Measurements from ENCODE around the gene TSSC4.

The TSSC4 gene

DNA sequence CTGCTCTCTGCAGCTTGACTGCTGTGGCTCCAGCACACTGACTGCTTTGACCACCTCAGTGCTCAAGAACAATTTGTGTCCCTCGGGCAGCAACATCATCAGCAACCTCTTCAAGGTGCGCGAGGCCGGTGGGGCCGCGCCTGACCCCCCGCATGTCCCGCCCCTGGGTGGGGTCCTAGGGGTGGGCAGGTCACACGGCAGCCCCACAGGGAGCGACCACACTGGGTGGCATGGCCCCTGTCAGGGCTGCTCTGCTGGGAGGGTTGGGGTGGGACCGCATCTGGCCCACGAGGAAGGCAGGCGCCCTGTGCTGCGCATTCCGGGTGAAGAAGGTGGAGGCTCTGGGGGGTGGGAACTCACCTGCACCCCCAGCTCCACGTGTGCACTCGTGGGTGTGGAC lies 4.7 kb upstream of the TSSC4 start:
- no peaks in the 10 kb centered on the region for H3K9me3 ChIP-seq (ENCODE audit: insufficient read depth, low read length)
- H3K4me3 ChIP-seq (ENCODE audit: low read length) = no peak overlapping the region
- H3K4me2 ChIP-seq (ENCODE audit: low read length) = no peak overlapping the region
- peaks cover 5% of the 10 kb centered on the region for H3K4me1 ChIP-seq (ENCODE audit: low read length)
- no peak overlapping the region for H2AFZ ChIP-seq (ENCODE audit: low read depth, low read length)
- TF ChIP-seq EZH2phosphoT487 (IDR thresholded peaks at IDR 0.05; ENCODE audit: low read depth) = no peak
- no peak overlapping the region for H3K9ac ChIP-seq (ENCODE audit: low read length)
- peaks cover 8% of the 10 kb centered on the region for H3K79me2 ChIP-seq (ENCODE audit: low read length)
- no peaks in the 10 kb centered on the region for H3K36me3 ChIP-seq (replicated peaks; ENCODE audit: low read depth, low read length)
- peaks cover 18% of the 10 kb centered on the region; the same call in 1 of the 2 replicates for H4K20me1 ChIP-seq (ENCODE audit: insufficient read depth, low read length)
- H3K27me3 ChIP-seq (ENCODE audit: low read depth, low read length) = no peaks in the 10 kb centered on the region
- no peak overlapping the region for H3K27ac ChIP-seq (ENCODE audit: low read length)

DNA sequence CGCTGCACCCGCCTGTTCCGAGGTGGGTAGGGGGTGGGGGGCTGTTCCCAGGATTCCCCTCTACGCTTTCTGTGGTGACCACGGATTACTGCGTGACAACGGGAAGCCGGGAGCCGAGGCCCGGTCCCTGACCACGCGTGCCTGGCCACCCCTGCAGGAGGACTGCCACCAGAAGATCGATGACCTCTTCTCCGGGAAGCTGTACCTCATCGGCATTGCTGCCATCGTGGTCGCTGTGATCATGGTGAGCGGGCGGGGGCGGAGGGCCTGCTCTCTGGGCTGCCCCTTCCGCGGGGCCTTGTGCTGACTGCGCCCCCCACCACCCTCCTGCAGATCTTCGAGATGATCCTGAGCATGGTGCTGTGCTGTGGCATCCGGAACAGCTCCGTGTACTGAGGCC lies 4.1 kb upstream of the TSSC4 start:
- TF ChIP-seq, protein P1, sequence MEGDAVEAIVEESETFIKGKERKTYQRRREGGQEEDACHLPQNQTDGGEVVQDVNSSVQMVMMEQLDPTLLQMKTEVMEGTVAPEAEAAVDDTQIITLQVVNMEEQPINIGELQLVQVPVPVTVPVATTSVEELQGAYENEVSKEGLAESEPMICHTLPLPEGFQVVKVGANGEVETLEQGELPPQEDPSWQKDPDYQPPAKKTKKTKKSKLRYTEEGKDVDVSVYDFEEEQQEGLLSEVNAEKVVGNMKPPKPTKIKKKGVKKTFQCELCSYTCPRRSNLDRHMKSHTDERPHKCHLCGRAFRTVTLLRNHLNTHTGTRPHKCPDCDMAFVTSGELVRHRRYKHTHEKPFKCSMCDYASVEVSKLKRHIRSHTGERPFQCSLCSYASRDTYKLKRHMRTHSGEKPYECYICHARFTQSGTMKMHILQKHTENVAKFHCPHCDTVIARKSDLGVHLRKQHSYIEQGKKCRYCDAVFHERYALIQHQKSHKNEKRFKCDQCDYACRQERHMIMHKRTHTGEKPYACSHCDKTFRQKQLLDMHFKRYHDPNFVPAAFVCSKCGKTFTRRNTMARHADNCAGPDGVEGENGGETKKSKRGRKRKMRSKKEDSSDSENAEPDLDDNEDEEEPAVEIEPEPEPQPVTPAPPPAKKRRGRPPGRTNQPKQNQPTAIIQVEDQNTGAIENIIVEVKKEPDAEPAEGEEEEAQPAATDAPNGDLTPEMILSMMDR (IDR thresholded peaks at IDR 0.05; ENCODE audit: low read depth, low read length) = no peak
- TF ChIP-seq EZH2phosphoT487 (IDR thresholded peaks at IDR 0.05; ENCODE audit: low read depth) = no peak
- Histone ChIP-seq H3K36me3 (replicated peaks; ENCODE audit: low read depth, low read length) (no peaks in the 10 kb centered on the region), H3K4me2 (ENCODE audit: low read length) (no peak overlapping the region)

DNA sequence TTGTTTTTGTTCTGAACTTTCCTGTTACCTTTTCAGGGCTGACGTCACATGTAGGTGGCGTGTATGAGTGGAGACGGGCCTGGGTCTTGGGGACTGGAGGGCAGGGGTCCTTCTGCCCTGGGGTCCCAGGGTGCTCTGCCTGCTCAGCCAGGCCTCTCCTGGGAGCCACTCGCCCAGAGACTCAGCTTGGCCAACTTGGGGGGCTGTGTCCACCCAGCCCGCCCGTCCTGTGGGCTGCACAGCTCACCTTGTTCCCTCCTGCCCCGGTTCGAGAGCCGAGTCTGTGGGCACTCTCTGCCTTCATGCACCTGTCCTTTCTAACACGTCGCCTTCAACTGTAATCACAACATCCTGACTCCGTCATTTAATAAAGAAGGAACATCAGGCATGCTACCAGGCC lies 3.5 kb upstream of the TSSC4 start:
- H3K36me3 ChIP-seq (replicated peaks; ENCODE audit: low read depth, low read length) = no peaks in the 10 kb centered on the region
- H3K9me3 ChIP-seq (ENCODE audit: insufficient read depth, low read length) = no peaks in the 10 kb centered on the region
- H2AFZ ChIP-seq (ENCODE audit: low read depth, low read length) = no peak overlapping the region
- H4K20me1 ChIP-seq (ENCODE audit: insufficient read depth, low read length) = peaks cover 13% of the 10 kb centered on the region; the same call in 1 of the 2 replicates
- H3K4me2 ChIP-seq (ENCODE audit: low read length) = no peak overlapping the region
- no peak overlapping the region for H3K9ac ChIP-seq (ENCODE audit: low read length)
- TF ChIP-seq, protein P1 (IDR thresholded peaks at IDR 0.05; ENCODE audit: low read depth, low read length) = no peak
- no peak for TF ChIP-seq EZH2phosphoT487 (IDR thresholded peaks at IDR 0.05; ENCODE audit: low read depth)
- no peak overlapping the region for H3K27ac ChIP-seq (ENCODE audit: low read length)
- no peaks in the 10 kb centered on the region for H3K27me3 ChIP-seq (ENCODE audit: low read depth, low read length)
- H3K79me2 ChIP-seq (ENCODE audit: low read length) = peaks cover 14% of the 10 kb centered on the region
- H3K4me1 ChIP-seq (ENCODE audit: low read length) = peaks cover 11% of the 10 kb centered on the region
- no peak overlapping the region for H3K4me3 ChIP-seq (ENCODE audit: low read length)

More for the DNA sequence above, 4.1 kb upstream of the TSSC4 start:
- Histone ChIP-seq H3K79me2 (ENCODE audit: low read length) (peaks cover 9% of the 10 kb centered on the region), H2AFZ (ENCODE audit: low read depth, low read length) (no peak overlapping the region), H4K20me1 (ENCODE audit: insufficient read depth, low read length) (peaks cover 18% of the 10 kb centered on the region; the same call in 1 of the 2 replicates), H3K27me3 (ENCODE audit: low read depth, low read length) (no peaks in the 10 kb centered on the region), H3K9ac (ENCODE audit: low read length) (no peak overlapping the region), H3K27ac (ENCODE audit: low read length) (no peak overlapping the region), H3K4me1 (ENCODE audit: low read length) (peaks cover 6% of the 10 kb centered on the region), H3K9me3 (ENCODE audit: insufficient read depth, low read length) (no peaks in the 10 kb centered on the region), H3K4me3 (ENCODE audit: low read length) (no peak overlapping the region)

DNA sequence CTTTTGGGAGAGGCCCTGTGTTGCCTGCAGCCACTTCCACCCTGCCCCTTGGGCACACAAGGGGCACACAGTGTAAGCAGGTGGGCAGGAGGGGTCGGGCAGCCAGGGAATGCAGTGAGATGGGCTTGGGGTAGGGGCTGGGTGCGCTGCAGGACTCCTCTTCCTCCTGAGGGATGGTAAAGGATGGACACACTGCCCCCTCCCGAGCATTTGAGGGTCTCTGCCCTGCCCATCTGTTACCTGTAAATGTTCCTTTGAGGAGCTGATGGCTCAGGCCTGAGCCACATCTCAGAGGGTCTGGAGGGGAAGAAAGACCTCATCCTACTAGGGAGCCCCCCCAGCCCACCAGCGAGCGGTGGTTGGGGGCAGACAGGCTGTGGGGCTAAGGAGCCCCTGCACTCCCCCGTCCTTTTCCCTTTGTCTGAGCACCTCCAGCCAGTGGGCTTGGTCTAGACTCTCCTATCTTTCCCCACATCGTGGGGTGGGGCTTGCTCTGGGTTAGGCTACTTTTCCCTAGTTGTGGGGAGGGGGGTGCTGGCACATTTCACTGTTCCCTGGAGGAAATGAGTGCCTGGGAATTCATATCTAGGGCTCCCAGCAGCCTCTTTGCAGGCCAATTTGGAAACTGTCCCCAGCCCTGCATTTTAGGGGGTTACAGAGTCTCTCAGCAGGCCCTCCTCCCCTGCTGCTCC lies 1.7 kb upstream of the TSSC4 start:
- Histone ChIP-seq H2AFZ (ENCODE audit: low read depth, low read length) (no peak overlapping the region), H3K79me2 (ENCODE audit: low read length) (peaks cover 20% of the 10 kb centered on the region), H3K4me1 (ENCODE audit: low read length) (peaks cover 11% of the 10 kb centered on the region), H3K9ac (ENCODE audit: low read length) (no peak overlapping the region), H3K27me3 (ENCODE audit: low read depth, low read length) (no peaks in the 10 kb centered on the region), H3K9me3 (ENCODE audit: insufficient read depth, low read length) (no peaks in the 10 kb centered on the region), H3K4me2 (ENCODE audit: low read length) (peak overlapping the region; percentile 70), H4K20me1 (ENCODE audit: insufficient read depth, low read length) (peaks cover 2% of the 10 kb centered on the region; the same call in 1 of the 2 replicates), H3K27ac (ENCODE audit: low read length) (no peak overlapping the region), H3K4me3 (ENCODE audit: low read length) (peak overlapping the region; percentile 97), H3K36me3 (replicated peaks; ENCODE audit: low read depth, low read length) (peaks cover 3% of the 10 kb centered on the region)
- TF ChIP-seq, protein P1 (IDR thresholded peaks at IDR 0.05; ENCODE audit: low read depth, low read length) = no peak
- no peak for TF ChIP-seq EZH2phosphoT487 (IDR thresholded peaks at IDR 0.05; ENCODE audit: low read depth)
